DND-41 (cell line): Measurements from ENCODE around the gene TJP2.

Experiments used
- EZH2 ChIP-seq: IDR thresholded peaks from 3 replicates; pipeline ENCODE4 v1.6.1; 2012; ENCODE audit warnings: borderline replicate concordance, low read depth, mild to moderate bottlenecking, moderate library complexity, low read length, inconsistent platforms; ENCODE audit not compliant: severe bottlenecking
- TF ChIP-seq, protein P1 (sequence below): IDR thresholded peaks from 2 replicates; pipeline ENCODE4 v1.5.1; 2012; ENCODE audit warnings: borderline replicate concordance, low read length, moderate library complexity, mild to moderate bottlenecking; ENCODE audit not compliant: poor library complexity, severe bottlenecking; ENCODE audit errors: extremely low read depth

DNA sequence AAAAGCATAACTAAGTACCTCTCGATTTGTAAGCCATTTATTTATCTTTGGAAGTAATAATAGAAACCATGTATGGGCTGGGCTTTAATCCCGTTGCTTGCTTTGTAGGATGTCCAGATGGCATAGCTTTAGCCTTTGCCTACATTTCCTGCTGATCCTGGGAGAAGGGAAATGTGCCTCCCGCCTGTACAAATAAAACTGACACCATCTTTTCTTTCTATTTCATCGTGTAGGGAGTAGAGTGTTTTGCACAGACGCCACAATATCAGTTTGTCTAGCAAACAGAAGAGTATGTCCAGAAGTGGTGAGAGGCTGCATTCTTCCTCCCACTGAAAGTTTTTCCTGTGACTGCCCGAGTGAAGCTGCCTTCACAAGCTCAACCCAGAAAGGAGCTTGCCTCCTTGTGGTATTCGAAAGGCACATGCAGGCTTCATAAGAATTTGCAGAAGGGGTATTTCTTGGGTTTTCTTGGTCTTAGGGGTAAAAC lies 24.7 kb upstream of the TJP2 start:
- TF ChIP-seq, protein P1, sequence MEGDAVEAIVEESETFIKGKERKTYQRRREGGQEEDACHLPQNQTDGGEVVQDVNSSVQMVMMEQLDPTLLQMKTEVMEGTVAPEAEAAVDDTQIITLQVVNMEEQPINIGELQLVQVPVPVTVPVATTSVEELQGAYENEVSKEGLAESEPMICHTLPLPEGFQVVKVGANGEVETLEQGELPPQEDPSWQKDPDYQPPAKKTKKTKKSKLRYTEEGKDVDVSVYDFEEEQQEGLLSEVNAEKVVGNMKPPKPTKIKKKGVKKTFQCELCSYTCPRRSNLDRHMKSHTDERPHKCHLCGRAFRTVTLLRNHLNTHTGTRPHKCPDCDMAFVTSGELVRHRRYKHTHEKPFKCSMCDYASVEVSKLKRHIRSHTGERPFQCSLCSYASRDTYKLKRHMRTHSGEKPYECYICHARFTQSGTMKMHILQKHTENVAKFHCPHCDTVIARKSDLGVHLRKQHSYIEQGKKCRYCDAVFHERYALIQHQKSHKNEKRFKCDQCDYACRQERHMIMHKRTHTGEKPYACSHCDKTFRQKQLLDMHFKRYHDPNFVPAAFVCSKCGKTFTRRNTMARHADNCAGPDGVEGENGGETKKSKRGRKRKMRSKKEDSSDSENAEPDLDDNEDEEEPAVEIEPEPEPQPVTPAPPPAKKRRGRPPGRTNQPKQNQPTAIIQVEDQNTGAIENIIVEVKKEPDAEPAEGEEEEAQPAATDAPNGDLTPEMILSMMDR, result no peak
- TF ChIP-seq EZH2, result no peak
